Stimulated activated CD4-positive, alpha-beta T cell treated with anti-CD3 and anti-CD28 coated beads, Interleukin-4, amount 100 ng/mL, for 4 hours (primary cell): ENCODE measurements around the gene PRELID1.
"Not testable (repeated sequence)": the region's sequence is repeated elsewhere in the genome, so short reads cannot be mapped to it uniquely, and the experiment has no call there.

Experiments
- DNase-seq, 2 experiments: peaks; one replicate each; pipeline ENCODE4 v3.0.0-alpha.2; 2020

Gene PRELID1

DNA sequence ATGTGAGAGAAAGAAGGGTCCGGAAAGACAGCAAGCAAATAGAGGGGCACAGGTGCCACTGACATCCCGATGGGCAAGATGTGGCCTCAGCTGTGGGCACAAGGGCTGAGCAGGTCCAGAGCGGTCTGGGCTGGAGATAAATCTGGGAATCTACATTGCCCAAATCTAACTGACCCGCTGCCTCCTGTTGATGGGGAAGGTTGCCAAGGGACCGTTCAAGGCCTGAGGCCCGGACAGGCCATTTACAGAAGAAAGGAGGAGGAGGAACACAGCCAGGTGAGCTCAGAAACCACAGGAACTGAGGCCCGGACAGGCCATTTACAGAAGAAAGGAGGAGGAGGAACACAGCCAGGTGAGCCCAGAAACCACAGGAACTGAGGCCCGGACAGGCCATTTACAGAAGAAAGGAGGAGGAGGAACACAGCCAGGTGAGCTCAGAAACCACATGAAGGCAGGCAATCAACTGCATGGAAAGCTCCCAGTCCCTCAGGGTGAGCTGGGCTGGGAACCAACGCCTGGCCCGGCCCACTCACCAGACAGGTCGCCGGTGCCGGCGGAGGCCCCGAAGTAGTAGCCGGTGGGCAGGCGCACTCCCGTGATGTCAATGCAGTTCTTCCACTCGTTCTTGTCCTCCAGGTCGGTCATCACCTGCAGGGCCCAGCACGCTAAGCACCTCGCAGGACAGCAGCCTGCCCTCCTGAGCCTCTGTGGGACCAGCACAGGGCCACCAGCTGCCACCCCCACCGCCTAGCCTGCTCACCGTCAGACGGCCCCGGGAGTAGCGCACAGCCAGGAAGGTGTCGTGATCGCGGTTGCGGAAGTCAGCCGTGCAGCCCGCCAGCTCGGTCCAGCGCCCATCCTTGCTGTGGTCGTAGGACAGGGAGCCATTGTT lies 33.2 kb downstream of the PRELID1 start:
- no peak for DNase-seq

DNA sequence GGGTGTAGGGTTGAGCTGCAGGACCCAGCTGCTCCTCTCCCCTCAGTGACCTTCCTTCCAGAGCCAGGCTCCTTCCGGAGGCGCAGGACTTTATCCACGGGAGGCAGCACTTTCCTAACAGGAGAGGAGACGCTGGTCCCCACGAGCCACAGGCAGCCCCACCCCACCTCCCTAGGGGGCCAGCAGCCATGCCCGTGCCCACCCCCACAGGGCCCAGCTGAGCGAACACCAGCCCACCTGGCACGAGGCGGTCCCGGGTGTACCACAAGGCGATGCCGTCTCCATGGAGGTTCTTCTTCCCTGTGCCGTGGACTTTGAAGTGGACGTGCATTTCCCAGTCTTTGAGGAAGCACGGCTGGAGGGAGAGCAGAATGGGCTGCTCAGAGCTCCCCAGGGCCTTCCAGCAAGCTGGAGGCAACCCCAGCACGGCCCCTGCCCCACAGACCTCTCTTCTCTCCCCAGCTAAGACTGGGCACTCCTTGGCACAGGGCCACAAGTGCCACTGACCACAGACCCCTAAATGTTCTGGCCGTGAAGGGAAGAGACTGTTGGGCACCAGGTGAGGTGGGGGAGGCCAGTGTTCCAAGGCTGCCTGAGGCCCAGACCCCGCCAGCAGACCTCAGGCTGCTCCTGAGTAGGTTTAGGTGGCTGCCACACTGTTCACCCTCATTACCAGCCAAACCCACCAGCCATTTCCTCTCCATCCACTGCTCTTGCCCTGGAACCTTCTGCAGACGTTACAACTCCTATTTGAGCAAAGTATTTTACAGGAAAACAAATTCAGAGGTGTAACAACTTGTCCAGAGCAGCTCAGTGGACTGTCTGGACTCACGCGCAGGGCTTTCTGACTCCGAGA lies 34.9 kb downstream of the PRELID1 start:
- DNase-seq, result no peak

DNA sequence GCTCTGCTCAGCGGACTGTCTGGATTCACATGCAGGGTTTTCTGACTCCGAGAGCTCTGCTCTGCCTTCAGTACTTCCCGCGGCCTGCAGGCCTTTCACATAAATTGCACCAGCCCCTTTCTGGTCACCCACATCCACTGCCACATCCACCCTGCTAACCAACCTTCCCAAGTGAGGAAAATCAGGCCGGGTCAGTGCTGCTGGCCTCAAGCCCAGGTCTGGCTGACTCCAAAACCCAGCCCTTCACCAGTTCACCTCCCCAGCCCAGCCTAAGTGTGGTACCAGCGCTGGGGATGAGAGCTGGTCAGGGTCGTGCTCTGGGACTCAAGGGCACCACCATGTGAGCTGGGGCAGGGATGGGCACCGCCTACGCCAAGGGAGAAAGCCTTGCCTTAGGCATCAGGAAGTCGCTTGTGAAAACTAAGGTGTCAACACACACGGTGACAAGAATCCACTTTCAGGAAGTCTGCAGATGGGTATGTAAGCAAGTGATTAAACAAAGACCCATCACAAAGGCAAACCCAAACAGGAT lies 35.6 kb downstream of the PRELID1 start:
- DNase-seq, result no peak

DNA sequence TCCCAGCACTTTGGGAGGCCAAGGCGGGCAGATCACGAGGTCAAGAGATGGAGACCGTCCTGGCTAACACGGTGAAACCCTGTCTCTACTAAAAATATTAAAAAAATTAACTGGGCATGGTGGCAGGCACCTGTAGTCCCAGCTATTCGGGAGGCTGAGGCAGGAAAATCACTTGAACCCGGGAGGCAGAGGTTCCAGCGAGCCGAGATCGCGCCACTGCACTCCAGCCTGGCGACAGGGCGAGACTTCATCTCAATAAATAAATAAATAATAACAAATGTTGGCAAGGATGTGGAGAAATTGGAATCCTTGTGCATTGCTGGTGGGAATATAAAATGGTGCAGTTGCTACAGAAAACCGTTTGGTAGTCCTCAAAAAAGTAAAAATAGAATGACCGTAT lies 39.4 kb downstream of the PRELID1 start:
- DNase-seq, result not testable (repeated sequence)

DNA sequence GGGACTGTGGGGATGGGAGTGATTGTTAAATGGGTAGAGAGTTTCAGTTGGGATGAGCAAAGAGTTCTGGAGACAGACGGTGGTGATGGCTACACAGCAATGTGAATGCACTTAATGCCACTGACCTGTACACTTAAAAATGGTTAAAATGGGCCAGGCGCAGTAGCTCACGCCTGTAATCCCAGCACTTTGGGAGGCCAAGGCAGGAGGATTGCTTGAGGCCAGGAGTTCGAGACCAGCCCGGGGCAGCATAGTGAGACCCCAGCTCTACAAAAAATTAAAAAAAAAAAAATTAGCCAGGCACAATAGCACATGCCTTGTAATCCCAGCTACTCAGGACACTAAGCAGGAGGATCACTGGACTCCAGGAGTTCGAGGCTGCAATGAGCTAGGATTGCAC lies 40.2 kb downstream of the PRELID1 start:
- DNase-seq, result no peak

DNA sequence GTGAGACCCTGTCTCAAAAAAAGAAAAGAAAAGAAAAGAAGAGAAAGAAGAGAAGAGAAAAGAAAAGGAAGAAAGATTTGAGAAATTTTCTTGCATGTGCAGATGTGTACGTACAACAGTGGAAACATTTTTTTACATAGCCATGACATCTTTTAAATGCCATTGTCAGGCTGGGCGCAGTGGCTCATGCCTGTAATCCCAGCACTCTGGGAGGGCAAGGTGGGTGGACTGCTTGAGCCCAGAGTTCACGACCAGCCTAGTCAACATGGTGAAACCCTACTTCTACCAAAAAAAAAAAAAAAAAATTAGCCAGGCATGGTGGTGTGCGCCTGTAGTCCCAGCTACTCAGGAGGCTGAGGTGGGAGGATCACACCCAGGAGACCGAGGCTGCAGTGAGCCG lies 41.3 kb downstream of the PRELID1 start:
- DNase-seq, result no peak

DNA sequence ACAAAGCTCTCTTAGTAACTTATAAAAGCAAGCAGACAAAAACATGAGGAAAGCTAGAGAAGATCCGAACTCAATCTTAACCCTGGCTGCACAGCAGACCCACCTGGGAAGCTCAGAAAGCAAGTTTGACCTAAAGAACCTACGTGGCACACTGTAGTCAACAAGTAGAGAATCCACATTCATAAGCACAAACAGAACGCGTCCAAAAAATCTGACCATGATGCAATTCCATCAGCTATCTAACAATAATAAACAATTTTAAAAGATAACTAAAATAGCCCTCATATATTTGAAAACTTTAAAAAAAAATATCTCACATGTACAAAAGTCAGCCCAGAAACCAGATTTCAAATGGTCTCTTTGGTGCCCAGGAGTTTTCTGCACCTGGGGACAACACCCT lies 43.2 kb downstream of the PRELID1 start:
- no peak for DNase-seq

DNA sequence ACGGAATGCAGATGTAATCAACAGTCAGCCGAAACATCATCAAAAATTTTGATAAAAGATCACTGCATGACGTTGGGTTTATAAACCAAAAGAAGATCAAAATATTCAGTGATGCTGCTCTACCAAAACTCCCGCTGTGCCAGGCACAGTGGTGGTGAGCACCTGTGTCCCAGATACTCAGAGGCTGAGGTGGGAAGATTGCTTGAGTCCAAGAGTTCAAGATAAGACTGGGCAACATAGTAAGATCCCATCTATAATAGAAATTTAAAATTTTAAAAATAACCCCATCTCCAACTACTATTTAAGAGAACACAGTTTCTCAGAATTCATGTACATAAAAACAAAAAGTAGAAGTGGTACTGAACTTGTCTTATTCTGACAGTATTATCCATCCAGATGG lies 44.1 kb downstream of the PRELID1 start:
- DNase-seq, result no peak

DNA sequence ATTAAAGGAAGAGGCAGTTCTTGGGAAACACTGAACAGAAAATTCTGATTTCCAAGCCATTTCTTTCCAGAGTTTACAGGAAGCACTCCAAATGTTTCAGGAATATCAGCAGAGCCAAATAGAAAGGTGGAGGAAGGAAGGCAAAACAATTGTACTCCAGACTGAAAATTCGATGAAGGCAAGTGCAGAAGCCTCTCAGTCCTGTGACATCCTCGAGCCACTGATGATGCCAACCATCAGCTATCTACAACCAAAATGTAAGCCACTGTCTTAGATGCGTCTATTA lies 45.7 kb downstream of the PRELID1 start:
- DNase-seq, result no peak

DNA sequence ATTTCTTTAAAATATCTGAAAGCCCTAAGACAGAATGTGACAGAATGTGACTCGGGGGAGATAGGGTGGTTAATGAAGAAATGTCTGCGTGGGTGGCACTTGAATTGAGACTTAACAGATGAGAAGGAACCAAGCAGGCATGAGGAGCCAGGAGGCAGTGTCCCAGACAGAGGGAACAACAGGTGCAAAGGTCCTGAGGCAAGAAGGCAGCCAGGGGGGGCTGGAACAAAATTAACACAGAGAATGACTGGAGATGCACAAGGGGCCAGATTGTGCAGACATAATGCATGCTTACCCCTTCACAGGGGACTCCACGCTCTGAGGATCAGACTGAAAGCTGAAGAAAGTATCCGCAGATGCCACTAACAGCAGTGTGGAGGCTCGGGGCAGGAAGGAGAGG lies 46.2 kb downstream of the PRELID1 start:
- DNase-seq, result no peak

DNA sequence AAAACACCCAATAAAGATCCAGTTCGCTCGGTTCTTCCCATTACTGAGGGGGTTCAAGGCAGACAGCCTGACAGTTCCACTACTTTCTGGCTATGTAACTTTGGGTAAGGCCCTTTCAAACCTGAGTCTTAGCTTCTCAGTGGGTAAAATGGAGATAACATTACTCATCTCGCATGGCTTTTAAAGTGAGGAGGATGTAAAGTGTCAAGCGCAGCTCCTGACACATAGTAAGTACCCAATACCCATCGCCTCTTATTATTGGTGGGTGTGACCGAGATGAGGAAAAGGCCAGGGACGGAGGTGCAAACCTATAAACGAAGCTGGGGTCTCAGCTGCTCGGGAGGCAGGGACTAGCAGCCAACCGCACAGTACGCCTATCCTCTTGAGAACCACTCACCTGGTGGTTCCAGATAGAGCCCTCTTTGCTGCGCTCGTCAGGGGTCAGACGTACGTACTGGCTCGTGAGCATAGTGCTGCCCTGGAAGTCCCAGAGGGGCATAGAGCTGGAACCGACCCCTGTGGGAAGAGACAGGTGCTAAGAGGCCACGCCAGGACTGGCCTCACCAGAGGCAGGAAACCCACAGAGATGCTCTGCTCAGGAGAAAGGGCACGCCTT lies 47.3 kb downstream of the PRELID1 start:
- DNase-seq, result no peak

DNA sequence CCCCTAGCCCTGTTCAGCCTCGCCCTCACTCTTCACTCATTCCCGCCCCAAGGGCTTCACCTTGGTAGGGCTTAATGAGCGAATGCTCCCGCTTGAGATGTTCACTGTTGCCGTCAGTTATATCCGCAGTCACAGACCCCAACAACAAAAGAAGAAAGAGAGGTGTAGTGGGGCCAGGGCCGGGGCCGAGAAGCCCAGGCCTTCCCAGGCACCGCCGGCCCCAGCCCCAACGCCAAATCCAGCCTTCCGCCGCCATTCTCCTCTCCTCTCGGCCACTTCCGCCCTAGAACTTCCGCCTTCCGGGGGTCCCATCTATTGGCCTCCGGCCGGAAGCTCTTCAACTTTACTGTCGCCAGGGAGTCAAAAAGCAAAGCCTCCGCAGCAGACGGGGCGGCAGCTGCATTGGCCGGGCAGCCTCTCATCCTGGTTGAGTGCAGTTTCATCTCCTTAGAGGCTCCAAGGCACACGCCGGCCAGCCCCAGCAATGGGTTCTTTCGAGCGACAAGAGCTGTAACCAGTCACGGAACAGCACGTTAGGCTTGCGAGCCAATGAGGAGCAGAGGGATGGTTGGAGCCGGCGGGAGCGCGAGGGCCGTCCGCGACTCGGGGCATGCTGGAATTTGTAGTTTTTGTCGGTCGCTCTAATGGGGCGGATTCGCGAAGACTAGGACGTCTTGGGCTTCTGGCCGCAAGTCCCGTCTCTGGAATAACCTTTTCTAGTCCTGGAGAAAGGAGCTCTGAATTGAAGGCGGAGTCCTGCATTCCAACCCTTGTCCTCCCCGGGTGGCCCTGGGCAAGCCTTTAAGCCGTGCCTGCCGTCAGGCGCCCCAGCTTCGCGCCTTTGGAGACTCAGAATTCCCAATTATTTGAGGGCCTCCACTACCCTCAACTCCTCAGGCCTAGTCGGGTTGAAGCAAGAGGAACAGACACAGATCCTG lies 48.1 kb downstream of the PRELID1 start, which contains the start of gene LMAN2:
Gene LMAN2 (minus strand): TSS at position 277 of the 938 bp plus-strand sequence. CDS start 21 bp downstream, at position 256.
- peak; percentile 83 to 89 for DNase-seq

DNA sequence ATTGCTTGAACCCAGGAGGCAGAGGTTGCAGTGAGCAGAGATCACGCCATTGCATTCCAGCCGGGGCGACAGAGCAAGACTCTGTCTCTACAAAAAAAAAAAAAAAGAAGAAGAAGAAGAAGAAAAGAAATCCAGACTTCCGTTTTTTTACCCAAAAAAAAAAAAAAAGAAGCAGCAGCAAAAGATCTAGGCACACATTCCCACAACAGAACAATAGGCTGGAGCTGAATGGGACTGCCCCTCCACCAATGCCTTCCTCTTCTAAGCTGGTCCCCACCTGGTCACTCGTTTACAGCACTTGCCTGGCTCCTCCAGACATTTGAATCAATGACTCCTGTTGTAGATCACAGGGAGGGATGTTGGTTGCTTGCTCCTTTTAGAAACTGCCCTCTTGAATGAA lies 49.5 kb downstream of the PRELID1 start:
- DNase-seq, result no peak

DNA sequence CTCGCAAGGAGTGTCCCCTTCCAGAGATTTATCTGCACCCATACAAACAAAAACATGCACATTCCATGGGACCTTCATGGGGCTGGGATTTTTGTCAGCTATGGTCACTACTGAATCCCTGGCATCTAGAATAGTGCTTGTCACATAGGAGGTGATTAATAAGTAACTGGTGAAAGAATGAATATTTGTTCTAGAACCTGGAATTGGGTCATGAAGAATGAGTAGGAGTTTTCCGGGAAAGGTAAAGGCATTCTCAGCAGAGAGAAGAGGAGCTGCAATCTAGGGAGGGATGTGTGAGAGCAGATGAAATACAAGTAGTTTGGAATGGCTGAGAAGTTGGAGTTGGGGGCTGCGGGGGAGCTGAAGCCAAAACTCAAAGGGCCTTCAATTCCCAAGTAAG lies 50.7 kb downstream of the PRELID1 start:
- DNase-seq, result no peak

DNA sequence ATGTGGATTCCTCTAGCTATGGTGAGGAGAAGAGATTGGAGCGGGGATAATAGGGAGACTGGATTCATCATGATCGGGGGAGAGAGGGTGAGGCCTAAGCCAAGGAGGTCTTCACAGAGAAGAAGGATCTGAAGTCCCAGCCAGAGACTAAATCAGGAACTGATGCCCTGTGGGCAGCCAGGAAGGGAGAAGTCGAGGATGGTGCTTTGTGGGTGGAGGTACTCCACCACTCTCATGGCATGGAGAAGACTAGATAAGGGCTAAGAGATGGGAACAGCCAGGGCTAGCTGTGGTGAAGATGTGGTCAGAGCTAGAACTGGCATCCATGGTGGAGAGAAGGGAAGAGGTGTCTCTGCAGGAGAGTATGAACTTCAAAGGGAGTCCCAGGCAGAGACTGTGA lies 51.1 kb downstream of the PRELID1 start:
- DNase-seq, result no peak

DNA sequence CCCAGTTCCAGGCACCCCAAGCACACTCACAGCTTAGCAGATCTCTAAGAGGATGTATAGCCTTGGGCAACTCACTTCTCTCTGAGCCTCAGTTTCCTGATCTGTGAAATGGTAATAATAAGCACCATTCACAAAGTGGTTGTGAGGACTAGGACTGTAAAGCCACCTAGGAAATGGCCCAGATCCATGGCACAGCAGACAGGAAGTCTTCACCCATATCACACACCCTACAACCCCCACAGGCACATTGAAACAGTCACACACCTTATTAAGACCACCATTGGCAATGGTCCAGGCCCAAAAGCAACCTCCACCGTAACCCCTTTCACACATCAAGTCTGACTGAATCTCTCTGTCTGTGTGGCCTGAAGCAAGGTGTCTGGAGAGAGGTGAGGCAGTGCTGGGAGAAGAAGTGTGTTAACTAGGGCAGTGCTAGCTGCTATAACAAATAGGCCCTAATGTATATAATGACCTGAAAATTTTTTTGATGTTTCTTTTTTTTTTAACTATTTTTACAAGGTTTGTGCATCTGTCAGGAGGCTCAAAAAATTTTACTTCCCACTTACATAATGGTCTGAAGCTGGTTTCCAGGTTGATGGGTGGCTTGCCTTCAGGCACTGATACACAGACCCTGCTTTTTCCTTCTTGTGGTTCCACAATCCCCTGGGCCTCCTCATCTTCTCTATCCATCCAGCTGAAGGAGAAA lies 51.7 kb downstream of the PRELID1 start:
- DNase-seq, result no peak

DNA sequence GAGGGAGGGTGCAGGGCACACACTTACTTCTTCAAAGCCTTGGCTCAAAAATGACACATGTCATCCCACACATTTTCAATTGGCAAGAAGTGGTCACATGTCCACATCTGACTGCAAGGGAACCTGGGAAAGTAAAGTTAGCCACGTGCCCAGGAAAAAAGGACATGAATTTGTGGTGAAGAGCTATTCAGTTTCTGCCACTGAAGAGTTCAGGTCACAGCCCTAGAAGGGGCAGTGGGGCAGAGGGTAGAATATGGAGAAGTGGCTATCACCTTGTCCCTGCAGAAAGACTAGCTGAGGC lies 52.2 kb downstream of the PRELID1 start:
- no peak for DNase-seq
